Stimulated activated CD4-positive, alpha-beta T cell treated with anti-CD3 and anti-CD28 coated beads, Interleukin-12 subunit alpha, Interleukin-12 subunit beta, amount 100 ng/mL, for 24 hours (primary cell): ENCODE results near the gene FAM156B.
"Not testable (repeated sequence)": the region's sequence is repeated elsewhere in the genome, so short reads cannot be mapped to it uniquely, and the experiment has no call there.

Experiments used
- DNase-seq, 2 experiments: peaks; one replicate each; pipeline ENCODE4 v3.0.0-alpha.2; 2020; ENCODE audit warnings: low read depth in 2 of 2

FAM156B gene

GRCh38 chrX:52896855-52897709 is at the start of gene FAM156B:
TSS of gene FAM156B (plus strand) at chrX:52897330. CDS start at chrX:52907226, 9,896 bp downstream.
- not testable (repeated sequence) for DNase-seq

GRCh38 chrX:52852110-52852860 is 44.8 kb upstream of the FAM156B start:
- DNase-seq = no peak

GRCh38 chrX:52856991-52857525 is 40.1 kb upstream of the FAM156B start:
- DNase-seq = not testable (repeated sequence)

GRCh38 chrX:52865343-52865998 is 31.7 kb upstream of the FAM156B start:
- no peak for DNase-seq

- no peak for DNase-seq
Observed at GRCh38 chrX:52867610-52868348, 29.4 kb upstream of the FAM156B start, which contains the start of gene XAGE3. TSS of gene XAGE3 (minus strand) at chrX:52868083. CDS start at chrX:52867133, 950 bp downstream.

- DNase-seq = no peak
Observed at GRCh38 chrX:52870046-52870445, 27.1 kb upstream of the FAM156B start.

GRCh38 chrX:52873825-52874224 is 23.3 kb upstream of the FAM156B start:
- DNase-seq = not testable (repeated sequence)

GRCh38 chrX:52874661-52875060 is 22.5 kb upstream of the FAM156B start:
- DNase-seq = no peak

GRCh38 chrX:52875436-52875835 is 21.7 kb upstream of the FAM156B start:
- DNase-seq = not testable (repeated sequence)

GRCh38 chrX:52876386-52876785 is 20.7 kb upstream of the FAM156B start:
- not testable (repeated sequence) for DNase-seq

- DNase-seq = not testable (repeated sequence)
Observed at GRCh38 chrX:52887459-52887858, 9.7 kb upstream of the FAM156B start.

- not testable (repeated sequence) for DNase-seq
Observed at GRCh38 chrX:52888090-52888489, 9.0 kb upstream of the FAM156B start.

- DNase-seq = not testable (repeated sequence)
Observed at GRCh38 chrX:52896438-52896837, 692 bp upstream of the FAM156B start.

GRCh38 chrX:52905531-52905930 is 8.4 kb downstream of the FAM156B start:
- DNase-seq = not testable (repeated sequence)

GRCh38 chrX:52906072-52906471 is 8.9 kb downstream of the FAM156B start:
- DNase-seq = not testable (repeated sequence)

GRCh38 chrX:52907137-52907536 is 10.0 kb downstream of the FAM156B start:
- DNase-seq = not testable (repeated sequence)

- not testable (repeated sequence) for DNase-seq
Observed at GRCh38 chrX:52907900-52908299, 10.8 kb downstream of the FAM156B start.

GRCh38 chrX:52909313-52909969 is 12.3 kb downstream of the FAM156B start:
- not testable (repeated sequence) for DNase-seq

- not testable (repeated sequence) for DNase-seq
Observed at GRCh38 chrX:52913681-52914080, 16.6 kb downstream of the FAM156B start.

GRCh38 chrX:52914704-52915103 is 17.6 kb downstream of the FAM156B start:
- not testable (repeated sequence) for DNase-seq
